SK-N-SH treated with all-trans-retinoic acid at 6 μM for 48 hours (cell line): Measurements from ENCODE around the gene CNPY1.

Experiments used
- CREB5 ChIP-seq: fragments of 250-450 bp; sonication (Bioruptor Pico); IDR thresholded peaks from 2 replicates; pipeline ENCODE4 v1.5.1; 2020; ENCODE audit warnings: low read depth, mild to moderate bottlenecking, moderate library complexity
- CSRNP3 ChIP-seq: fragments of 250-450 bp; sonication (Bioruptor Pico); IDR thresholded peaks from 2 replicates; pipeline ENCODE4 v1.5.1; 2021; ENCODE audit warnings: mild to moderate bottlenecking, moderate library complexity
- GLIS3 ChIP-seq: fragments of 250-450 bp; sonication (Bioruptor Pico); IDR thresholded peaks from 2 replicates; pipeline ENCODE4 v1.5.0; 2020; ENCODE audit warnings: mild to moderate bottlenecking, moderate library complexity
- ISL1 ChIP-seq: fragments of 250-450 bp; sonication (Bioruptor Pico); IDR thresholded peaks from 2 replicates; pipeline ENCODE4 v2.1.2; 2022; ENCODE audit warnings: mild to moderate bottlenecking, moderate library complexity
- RARB ChIP-seq: fragments of 250-450 bp; sonication (Bioruptor Pico); IDR thresholded peaks from 2 replicates; pipeline ENCODE4 v1.8.0; 2021; ENCODE audit warnings: mild to moderate bottlenecking, moderate library complexity
- ZC3H10 ChIP-seq: fragments of 250-450 bp; sonication (Bioruptor Pico); IDR thresholded peaks from 2 replicates; pipeline ENCODE4 v1.5.1; 2021; ENCODE audit warnings: mild to moderate bottlenecking, moderate library complexity
- ZFP3 ChIP-seq: fragments of 250-450 bp; sonication (Bioruptor Pico); IDR thresholded peaks from 2 replicates; pipeline ENCODE4 v1.5.0; 2020; ENCODE audit warnings: mild to moderate bottlenecking, moderate library complexity
- ZFP30 ChIP-seq: fragments of 450-650 bp; formaldehyde crosslinking; IDR thresholded peaks from 2 replicates; pipeline ENCODE4 v1.5.0; 2022; ENCODE audit warnings: mild to moderate bottlenecking, moderate library complexity
- ZNF565 ChIP-seq: fragments of 450-650 bp; formaldehyde crosslinking; conservative IDR thresholded peaks from 2 replicates; pipeline ENCODE4 v1.5.0; 2020; ENCODE audit warnings: low read depth, mild to moderate bottlenecking, moderate library complexity
- ZNF70 ChIP-seq: fragments of 450-650 bp; formaldehyde crosslinking; IDR thresholded peaks from 2 replicates; pipeline ENCODE4 v1.5.0; 2020; ENCODE audit warnings: mild to moderate bottlenecking, moderate library complexity
- TF ChIP-seq, protein P1 (sequence below): fragments of 250-450 bp; sonication (Bioruptor Pico); IDR thresholded peaks from 2 replicates; pipeline ENCODE4 v1.8.0; 2020; ENCODE audit warnings: mild to moderate bottlenecking, moderate library complexity, borderline replicate concordance

DNA sequence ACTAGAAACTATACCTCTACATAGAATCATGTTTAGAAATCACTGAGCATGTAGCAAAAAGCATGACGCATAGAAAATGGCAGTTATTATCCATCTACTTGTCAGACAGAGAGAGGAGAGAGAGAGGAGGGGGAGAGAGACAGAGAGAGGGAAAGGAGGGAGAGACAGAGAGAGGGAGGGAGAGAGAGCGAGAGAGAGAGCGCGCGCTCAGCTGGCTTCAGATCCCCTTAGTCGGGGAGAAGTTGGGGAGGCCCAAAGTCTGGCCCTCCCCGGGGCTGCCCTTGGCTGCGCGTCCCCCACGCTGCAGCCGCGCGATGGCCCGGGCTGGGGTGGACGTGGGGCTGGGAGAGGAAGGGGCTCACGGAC lies 37.0 kb downstream of the CNPY1 start:
- TF ChIP-seq RARB (no peak), ZNF70 (CRISPR knock-in tag) (no peak), ZFP30 (CRISPR knock-in tag) (no peak), ZC3H10 (no peak), ZNF565 (CRISPR knock-in tag) (no peak), GLIS3 (CRISPR knock-in tag) (no peak), CSRNP3 (CRISPR knock-in tag) (no peak), ISL1 (CRISPR knock-in tag) (no peak), CREB5 (CRISPR knock-in tag) (no peak), ZFP3 (CRISPR knock-in tag) (no peak)
- TF ChIP-seq, protein P1, sequence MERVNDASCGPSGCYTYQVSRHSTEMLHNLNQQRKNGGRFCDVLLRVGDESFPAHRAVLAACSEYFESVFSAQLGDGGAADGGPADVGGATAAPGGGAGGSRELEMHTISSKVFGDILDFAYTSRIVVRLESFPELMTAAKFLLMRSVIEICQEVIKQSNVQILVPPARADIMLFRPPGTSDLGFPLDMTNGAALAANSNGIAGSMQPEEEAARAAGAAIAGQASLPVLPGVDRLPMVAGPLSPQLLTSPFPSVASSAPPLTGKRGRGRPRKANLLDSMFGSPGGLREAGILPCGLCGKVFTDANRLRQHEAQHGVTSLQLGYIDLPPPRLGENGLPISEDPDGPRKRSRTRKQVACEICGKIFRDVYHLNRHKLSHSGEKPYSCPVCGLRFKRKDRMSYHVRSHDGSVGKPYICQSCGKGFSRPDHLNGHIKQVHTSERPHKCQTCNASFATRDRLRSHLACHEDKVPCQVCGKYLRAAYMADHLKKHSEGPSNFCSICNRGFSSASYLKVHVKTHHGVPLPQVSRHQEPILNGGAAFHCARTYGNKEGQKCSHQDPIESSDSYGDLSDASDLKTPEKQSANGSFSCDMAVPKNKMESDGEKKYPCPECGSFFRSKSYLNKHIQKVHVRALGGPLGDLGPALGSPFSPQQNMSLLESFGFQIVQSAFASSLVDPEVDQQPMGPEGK, result no peak
